SW480 (cell line): ENCODE measurements around the gene CCDC187.
"Not testable (repeated sequence)": the region's sequence is repeated elsewhere in the genome, so short reads cannot be mapped to it uniquely, and the experiment has no call there.

Experiments
- DNase-seq: peaks from one replicate; pipeline ENCODE4 v3.0.0-alpha.2; 2016; ENCODE audit warnings: low spot score

CCDC187 gene

GRCh38 chr9:136326761-136327303 lies 22.9 kb upstream of the CCDC187 start:
- no peak for DNase-seq

GRCh38 chr9:136326061-136326760 lies 22.3 kb upstream of the CCDC187 start:
- DNase-seq = no peak

GRCh38 chr9:136325358-136325757 lies 21.5 kb upstream of the CCDC187 start:
- DNase-seq = no peak

GRCh38 chr9:136324501-136325300 lies 20.8 kb upstream of the CCDC187 start:
- no peak for DNase-seq

- peak; percentile 49 for DNase-seq
Observed at GRCh38 chr9:136323371-136323789, 19.5 kb upstream of the CCDC187 start.

- no peak for DNase-seq
Observed at GRCh38 chr9:136322756-136323330, 18.9 kb upstream of the CCDC187 start.

- DNase-seq = no peak
Observed at GRCh38 chr9:136321561-136321960, 17.7 kb upstream of the CCDC187 start.

- DNase-seq = not testable (repeated sequence)
Observed at GRCh38 chr9:136320972-136321371, 17.1 kb upstream of the CCDC187 start.

- DNase-seq = not testable (repeated sequence)
Observed at GRCh38 chr9:136319955-136320354, 16.1 kb upstream of the CCDC187 start.

GRCh38 chr9:136319244-136319643 lies 15.3 kb upstream of the CCDC187 start:
- not testable (repeated sequence) for DNase-seq

GRCh38 chr9:136318776-136319241 lies 14.9 kb upstream of the CCDC187 start:
- no peak for DNase-seq

GRCh38 chr9:136318111-136318775 lies 14.3 kb upstream of the CCDC187 start:
- no peak for DNase-seq

GRCh38 chr9:136317695-136318094 lies 13.8 kb upstream of the CCDC187 start:
- no peak for DNase-seq

- DNase-seq = no peak
Observed at GRCh38 chr9:136316896-136317676, 13.2 kb upstream of the CCDC187 start.

- no peak for DNase-seq
Observed at GRCh38 chr9:136316271-136316751, 12.4 kb upstream of the CCDC187 start.

- DNase-seq = no peak
Observed at GRCh38 chr9:136314944-136315343, 11.1 kb upstream of the CCDC187 start.

- no peak for DNase-seq
Observed at GRCh38 chr9:136314056-136314416, 10.1 kb upstream of the CCDC187 start.

GRCh38 chr9:136313111-136314055 lies 9.5 kb upstream of the CCDC187 start:
- DNase-seq = no peak

GRCh38 chr9:136312436-136312835 lies 8.5 kb upstream of the CCDC187 start:
- peak; percentile 50 for DNase-seq

- DNase-seq = no peak
Observed at GRCh38 chr9:136312009-136312375, 8.1 kb upstream of the CCDC187 start.
